Stimulated activated CD4-positive, alpha-beta T cell treated with anti-CD3 and anti-CD28 coated beads, Interleukin-1b, Interleukin-23, amount 100 ng/mL, for 24 hours (primary cell): ENCODE data around the gene CFAP43.

Source experiments
- DNase-seq, 4 experiments: peaks; one replicate each; pipeline ENCODE4 v3.0.0-alpha.2; 2020; ENCODE audit warnings: low read depth in 4 of 4, low spot score in 1 of 4

The CFAP43 gene, protein sequence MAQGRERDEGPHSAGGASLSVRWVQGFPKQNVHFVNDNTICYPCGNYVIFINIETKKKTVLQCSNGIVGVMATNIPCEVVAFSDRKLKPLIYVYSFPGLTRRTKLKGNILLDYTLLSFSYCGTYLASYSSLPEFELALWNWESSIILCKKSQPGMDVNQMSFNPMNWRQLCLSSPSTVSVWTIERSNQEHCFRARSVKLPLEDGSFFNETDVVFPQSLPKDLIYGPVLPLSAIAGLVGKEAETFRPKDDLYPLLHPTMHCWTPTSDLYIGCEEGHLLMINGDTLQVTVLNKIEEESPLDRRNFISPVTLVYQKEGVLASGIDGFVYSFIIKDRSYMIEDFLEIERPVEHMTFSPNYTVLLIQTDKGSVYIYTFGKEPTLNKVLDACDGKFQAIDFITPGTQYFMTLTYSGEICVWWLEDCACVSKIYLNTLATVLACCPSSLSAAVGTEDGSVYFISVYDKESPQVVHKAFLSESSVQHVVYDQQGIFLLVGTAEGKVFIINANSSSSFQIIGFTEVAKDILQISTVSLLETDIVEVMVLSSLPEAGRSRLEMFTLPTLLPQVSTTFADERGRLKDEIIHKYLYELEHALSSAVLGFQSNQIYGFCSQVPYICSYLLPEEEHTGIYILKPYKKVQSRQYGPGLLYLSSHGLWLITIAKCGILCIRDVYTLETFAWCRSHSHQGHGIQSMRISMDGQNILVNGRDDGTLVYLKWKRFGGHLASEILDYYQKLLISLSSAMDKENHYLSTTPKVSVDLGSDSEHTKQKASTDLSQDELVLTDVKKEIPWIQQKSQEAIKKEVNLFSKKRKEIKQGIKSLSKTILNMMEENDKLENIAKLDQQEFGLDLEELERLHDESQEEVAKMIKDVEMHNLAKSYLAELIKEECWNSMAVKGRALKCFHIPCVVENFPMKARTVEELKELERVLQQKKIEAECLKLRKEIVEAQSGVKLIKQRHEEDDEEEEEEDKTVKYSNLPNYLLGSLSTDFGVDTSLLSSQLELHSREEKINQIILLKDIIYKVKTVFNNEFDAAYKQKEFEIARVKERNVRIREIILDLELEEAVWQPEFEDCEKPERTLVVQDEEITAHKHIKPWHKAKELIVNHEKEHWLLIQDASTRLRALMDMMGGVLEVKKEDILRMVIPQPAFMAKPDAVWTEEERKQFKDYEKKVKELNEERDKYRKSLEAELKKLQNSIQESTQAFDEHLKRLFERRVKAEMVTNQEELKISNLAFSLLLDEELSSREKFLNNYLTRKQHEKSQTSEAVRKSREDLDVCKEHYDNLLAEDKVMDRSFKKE (N-terminal part only)

DNA sequence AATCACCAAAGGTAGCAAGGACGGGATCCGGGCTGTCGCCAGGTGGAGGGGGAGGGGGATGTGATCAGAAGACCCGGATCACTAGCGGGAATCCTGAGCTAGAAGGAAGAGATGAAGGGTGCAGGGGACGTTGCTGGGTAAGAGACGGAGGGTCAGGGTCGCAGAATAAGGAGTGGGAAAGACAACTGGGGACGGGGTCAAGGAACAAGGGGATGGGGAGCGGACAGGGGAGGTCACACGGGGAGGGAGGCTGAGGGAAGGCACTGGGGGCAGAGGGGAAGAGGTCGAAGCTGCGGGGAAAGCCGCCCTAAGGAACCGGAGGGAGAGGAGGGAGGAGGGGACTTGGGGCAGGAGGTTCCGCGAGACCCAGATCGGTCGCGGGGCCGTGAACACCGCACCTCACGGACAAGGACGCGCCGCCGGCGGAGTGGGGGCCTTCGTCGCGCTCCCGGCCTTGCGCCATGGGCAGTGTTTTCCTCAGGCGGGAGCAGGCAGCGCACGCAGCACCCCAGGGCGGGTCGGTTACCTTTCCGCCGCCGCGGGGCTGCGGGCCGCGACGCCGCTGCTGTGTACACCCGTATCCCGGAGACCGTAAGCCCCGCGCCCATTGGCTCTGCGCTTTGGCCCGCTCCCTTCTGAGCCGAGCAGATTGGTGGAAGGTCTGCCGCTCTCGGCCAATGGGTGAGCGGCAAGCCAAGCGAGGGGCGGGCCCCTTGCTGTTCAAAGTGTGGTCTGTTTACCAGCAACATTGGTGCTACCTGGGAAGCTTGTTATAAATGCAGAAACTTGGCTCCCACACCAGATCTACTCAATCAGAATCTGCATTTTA lies at the start of gene CFAP43:
Gene CFAP43, minus strand, starts transcription at position 581 of the 829 bp plus-strand sequence. Its CDS starts 118 bp downstream, at position 463.
- DNase-seq: peak; percentile 95 to 99 (median 99)

DNA sequence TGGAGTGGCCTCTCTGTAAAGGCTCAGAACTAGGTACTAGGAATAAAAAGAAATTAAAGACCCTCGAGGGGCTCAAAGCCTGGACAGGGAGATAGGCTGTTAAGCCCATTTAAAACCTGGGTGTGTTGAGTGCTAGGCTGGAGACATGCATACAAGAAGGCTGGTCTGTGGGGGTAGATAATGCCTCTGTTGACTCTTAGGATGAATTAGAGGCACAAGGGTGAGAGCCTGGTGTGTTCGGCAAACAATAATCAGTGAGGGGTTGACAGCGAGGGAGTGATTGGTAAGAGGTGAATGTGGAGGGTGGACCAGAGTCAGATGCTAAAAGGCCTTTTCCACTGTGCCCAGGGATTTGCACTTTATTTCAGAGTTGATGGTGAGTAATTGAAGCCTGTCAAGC lies 49.5 kb upstream of the CFAP43 start:
- no peak for DNase-seq

DNA sequence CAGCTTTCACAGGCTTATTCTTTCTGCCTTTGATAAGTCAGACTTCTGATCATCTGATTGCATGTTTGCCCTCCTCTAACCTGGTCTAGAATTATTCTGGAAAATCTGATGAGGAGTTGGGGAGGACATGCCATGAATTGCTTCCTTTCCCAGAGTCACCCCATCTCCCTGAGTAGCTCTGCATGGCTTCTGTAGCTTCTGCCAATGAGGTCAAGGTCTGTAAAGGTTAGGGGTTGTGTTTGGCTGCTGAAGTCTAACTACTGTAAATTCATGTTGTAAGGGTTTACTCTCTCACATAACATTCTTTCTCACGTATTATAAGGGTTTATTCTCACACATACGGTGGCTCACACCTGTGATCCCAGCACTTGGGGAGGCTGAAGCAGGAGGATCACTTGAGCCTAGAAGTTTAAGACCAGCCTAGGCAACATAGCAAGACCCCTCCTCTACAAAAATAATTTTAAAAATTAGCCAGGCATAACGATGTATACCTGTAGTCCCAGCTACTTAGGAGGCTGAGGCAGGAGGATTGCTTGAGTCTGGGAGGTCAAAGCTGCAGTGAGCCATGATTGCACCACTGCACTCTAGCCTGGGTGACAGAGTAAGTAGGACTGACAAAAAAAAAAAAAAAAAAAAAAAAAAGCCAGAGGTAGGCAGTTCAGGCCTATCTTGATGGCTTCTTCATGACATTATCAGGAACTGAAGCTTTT lies 47.5 kb upstream of the CFAP43 start:
- no peak for DNase-seq

DNA sequence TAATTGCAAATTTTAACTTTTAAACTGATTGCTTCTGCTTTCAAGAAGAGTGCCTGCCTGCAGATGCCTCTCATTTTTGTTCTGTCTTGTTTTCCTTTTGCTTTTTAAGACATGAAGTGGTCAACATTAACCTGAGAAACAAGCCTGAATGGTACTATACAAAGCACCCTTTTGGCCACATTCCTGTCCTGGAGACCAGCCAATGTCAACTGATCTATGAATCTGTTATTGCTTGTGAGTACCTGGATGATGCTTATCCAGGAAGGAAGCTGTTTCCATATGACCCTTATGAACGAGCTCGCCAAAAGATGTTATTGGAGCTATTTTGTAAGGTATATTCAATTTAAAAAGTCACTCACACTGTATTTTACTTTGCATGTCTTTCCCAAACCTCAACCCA lies 45.6 kb upstream of the CFAP43 start:
- DNase-seq: no peak

DNA sequence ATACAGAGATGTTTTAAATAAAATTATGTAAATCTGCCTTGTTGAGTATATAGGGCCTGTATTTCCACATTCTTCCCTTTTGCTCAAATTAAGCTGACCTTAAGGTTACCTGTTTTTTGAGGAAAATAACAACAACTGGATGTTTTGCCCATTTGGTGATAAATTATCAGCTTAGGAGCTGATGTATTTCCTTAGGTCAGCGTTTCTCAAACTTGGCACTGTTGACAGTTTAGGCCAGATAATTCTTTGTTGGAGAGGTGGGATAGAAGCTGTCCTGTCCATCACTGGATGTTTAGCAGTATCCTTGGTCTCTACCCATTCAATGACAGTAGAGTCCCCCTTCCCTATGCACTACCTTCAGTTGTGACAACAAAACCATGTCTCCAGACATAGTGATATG lies 44.0 kb upstream of the CFAP43 start:
- no peak for DNase-seq

DNA sequence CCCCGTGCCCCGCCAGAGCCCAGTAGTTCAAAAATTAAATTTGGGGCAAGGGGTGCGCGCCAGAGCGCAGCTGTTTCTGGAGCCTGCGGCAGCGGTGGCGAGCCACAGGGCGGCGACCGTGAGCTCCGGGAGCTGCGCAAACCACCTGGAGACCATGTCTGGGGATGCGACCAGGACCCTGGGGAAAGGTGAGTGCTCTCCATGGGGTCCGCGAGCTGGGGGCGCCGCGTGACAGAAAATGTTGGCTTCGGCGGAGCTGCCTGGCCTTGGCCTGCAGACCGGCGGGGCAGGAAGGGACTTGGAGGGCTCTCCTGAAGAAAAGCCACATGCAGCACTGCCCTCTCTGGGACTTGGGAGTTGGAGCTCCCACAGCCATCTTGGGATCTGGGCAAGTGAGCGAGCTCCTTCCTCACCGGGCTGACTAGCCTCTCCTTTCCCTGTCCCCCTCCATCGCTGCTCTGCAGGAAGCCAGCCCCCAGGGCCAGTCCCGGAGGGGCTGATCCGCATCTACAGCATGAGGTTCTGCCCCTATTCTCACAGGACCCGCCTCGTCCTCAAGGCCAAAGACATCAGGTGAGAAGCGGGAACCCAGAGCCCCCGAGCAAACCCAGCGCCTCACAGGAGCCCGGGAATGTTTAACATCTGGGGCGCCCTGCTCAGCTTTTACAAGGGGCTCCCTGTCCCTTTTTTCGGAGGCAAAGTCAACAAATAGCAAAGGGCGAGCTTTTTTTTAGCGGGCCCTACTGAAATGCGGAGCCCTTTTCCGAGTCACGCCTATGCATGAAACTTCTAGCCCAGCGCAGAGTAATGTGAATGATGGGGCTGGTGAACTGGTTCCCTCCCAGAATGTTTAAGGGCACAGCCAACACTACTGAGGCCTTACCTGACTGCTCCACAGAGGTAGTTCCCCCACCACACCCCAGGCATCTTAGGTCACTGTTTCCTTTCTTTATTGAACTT lies 42.9 kb upstream of the CFAP43 start:
- DNase-seq: peak in 1 of 4 experiments; percentile 31

DNA sequence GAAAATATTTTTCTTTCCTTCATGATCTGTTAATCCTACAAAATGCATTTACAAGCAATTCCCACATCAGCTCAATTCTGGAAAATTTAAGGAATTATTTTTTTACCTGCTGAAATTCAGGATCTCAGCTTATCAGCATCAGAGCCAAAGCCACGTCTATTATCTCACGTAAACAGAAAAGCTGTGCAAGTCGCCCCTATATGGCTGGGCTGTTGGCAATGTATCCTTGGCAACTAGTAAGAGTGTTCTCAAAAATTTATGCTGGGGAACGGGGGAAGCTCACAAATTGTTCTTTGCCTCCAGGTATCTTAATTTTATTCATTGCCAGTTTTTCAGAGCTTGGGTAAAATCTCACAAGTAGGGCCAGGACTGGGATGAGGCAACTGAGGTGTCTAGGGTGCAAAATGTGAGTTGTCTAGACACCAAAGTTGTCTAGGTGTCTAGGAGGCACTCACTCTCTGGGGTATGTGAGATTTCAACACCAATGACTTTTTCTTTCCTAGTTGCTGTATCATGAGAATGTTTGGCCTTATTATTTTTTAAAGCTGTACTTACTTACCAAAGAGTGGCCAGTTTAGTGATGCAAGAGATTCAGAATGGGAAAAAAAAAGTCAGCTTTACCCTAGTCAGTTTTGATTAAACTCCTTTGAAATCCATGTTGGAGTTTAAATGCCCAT lies 41.9 kb upstream of the CFAP43 start:
- no peak for DNase-seq

DNA sequence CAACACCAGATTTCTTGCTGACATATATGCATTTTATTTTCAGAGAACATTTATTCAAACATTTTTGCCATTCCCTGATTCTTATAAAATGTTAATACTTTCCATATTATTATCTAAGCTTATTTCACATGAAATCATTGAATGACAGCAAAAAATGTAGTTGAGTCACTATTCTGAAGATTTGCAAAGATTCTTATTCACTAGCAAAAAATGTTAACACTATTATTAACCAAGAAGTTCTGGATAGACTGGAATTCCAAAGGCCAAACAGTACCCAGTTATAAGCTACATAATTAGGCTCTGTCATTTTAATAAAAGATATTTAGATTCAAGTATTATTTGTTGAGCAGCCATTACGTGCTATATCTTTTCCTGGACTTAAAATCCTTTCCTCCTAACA lies 41.1 kb upstream of the CFAP43 start:
- no peak for DNase-seq

DNA sequence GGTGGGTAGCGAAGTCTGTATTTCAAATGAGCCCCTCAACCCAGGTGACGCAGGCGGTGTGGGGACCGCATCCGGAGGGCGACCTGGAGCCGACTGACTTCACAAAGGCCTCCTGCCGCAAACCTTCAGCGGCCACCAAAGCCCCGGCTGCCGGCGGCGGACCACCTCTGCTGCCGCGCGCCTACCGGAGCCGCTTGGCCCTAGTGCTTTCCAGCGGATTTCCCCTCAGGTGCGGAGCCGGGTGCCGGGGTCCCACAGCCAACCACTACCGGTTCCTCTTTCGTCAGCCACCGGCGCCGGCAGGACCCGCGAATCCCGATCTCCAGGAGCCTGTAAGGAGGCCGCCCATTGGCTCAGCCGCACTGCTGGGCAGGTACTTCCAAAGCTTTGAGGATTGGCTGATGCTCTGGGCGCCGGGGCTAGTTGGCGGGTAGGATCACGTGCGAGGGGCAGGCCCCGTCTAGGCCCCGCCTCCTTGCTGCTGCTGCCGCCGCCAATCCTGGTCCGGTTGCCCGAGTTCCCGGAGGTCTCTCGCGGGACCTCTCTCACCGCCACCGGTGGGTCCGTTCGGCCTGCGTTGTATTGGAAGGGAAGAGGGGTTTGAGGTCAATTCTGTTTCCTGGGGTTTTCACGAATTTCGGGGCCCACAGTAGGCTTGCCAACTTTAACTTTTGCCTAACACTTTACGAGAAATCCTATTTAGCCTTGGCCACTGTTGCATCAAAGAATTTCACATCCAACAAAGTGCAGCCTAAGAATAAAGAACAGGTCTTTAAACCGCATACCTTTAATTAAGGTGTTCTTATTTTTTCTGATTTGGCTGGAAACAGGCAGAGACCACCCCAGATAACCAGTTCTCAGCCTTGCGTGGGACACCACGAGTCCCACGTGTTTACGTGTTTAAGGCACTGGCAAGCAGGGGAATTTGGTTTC lies 36.8 kb upstream of the CFAP43 start, which contains the start of gene GSTO2:
Gene GSTO2, plus strand, starts transcription at position 472 of the 933 bp plus-strand sequence. CDS start 5,732 bp downstream, outside the sequence.
- peak; percentile 88 to 97 (median 95) for DNase-seq

DNA sequence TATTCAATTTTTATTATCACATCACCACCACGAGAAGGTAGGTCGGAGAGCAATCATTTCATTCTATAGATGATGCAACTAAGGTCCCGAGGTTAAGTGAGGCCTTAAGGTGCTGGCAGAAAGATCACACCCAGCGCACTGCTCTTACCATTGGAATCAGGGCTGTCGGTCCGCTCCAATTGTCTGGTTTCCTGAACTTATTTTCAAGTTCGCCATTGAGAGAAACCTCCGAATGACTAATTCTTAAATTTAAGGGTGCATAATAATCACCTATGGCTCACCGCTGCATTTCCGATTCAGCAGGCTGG lies 36.2 kb upstream of the CFAP43 start:
- no peak for DNase-seq

DNA sequence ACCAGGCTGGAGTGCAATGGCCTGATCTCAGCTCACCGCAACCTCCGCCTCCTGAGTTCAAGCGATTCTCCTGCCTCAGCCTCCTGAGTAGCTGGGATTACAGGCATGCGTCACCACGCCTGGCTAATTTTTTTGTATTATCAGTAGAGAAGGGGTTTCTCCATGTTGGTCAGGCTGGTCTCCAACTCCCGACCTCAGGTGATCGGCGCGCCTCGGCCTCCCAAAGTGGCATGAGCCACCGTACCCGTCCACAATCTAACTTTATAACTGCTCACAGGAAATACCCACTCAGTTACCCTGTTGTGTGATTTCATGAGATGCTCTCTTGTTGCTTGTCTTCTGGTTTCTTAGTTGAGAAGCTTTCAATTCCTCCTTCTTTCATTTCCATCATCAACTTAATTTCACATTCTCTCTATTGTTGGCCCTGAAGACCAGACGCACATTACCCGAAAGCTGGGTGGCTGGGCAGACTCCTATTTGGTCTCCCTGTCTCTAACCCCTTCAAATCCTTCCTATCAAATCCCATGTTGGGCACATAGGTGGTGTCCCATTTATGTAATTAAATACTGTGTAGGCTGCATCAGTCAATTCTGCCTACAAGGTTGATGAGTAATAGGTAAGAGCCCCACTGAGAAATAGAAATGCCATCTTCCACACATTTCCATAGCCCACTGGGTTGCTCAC lies 35.7 kb upstream of the CFAP43 start:
- peak in 1 of 4 experiments; percentile 25 for DNase-seq

DNA sequence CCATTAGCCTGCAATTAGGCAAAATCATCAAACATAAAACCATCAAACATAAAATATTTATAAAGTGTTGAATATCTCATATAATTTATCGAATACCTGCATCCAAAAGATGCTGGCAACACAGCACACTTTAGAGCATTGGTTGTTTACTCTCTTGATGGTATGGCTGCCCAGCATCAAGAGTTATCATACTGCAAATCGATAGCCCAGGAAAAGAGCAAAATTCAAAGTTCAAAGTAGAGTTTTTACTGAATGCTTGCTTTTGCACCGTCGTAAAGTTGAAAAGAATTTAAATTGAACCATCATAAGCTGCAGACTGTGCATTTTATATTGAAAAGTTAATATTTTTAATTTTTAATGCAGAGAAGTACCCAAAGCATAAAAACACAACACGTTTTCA lies 32.6 kb upstream of the CFAP43 start:
- no peak for DNase-seq

DNA sequence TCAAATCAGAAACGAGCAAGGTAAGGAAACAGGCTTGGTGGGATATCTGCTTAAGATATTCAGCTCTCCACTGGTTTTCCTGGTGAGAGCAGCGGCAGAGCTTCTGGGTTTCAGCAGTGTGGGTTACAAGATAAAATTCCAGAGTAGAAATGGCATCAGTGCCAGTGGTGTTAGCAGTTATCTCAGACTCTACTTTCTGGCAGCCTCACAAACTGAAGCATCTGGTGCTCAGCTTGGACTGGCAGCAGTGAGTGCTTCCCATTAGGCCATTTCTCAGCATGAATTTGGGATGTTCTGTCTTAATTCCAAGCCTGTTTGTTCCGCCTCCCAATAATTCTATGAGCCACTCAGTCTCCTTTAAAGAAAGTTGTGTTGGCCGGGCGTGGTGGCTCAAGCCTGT lies 29.9 kb upstream of the CFAP43 start:
- DNase-seq: no peak

DNA sequence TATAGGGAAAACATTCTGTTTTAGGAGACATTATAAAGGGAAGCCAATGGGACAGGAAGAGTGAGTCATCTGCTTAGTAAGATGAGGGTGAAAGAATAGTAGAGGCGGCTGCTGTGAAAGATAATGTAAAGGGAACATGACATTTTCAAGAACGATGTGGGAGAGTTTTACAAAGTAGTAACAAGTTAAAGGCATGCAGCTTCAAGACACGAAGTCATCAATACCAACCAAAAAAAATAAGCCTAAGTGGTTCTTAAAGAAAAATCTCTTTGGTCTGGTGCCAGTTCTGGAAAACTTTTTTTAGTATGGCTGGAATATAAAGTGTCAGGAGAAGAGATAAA lies 28.6 kb upstream of the CFAP43 start:
- no peak for DNase-seq

DNA sequence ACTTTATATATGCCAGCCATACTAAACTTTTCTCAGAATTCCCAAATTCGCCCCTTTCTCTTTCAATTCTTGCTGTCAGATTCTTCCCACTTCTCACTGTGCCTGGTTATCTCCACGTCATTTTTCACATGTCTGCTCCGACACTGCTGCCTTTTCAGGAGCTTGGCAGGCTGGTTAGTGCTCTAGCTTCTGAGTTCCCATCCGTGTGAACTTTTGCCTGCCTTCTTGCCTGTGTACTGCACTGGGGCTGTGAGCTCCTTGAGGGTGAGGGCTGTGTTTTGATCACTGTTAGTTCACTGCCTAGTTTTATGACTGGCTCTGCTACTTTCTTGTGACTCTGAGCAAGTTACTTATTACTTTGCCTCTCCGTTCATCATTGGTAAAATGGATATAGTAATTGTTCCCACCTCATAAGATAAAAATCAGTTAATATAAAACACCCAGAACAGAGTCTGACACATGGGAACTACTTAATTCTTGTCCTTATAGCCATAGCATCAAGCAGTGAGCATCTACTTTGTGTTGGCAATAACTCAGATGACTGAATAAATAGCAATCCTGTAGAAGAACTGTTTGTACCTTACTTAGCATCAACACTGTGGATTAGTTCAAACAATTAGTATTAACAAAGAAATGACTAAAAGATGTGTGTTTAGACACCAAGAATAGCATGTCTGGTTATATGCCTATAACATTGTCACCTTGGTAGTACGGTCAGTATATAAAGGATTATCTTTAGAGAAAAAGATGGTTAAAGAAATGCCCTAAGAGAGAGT lies 28.0 kb upstream of the CFAP43 start:
- DNase-seq: no peak

DNA sequence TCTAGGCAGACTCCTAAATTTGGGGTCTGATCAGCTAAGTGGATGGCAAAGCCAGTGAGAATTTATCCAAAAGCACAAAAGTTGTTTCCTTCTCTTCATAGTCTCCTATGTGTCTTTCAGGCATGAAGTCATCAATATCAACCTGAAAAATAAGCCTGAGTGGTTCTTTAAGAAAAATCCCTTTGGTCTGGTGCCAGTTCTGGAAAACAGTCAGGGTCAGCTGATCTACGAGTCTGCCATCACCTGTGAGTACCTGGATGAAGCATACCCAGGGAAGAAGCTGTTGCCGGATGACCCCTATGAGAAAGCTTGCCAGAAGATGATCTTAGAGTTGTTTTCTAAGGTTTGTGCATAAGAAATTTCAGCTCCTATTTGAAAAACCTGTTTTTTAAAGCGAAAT lies 27.3 kb upstream of the CFAP43 start:
- no peak for DNase-seq
